SH-SY5Y (cell line): ENCODE measurements around the gene PHKG2.

Source experiments
- GATA2 ChIP-seq: IDR thresholded peaks from 2 replicates; pipeline ENCODE4 v1.6.1; 2011; ENCODE audit warnings: mild to moderate bottlenecking, low read depth, low read length
- GATA3 ChIP-seq: IDR thresholded peaks from 2 replicates; pipeline ENCODE4 v1.6.1; 2011; ENCODE audit warnings: low read depth, mild to moderate bottlenecking, low read length, moderate library complexity

GRCh38 chr16:30698816-30699614, 49.2 kb upstream of the PHKG2 start, which contains the start of gene SRCAP:
- TF ChIP-seq GATA3 (no peak), GATA2 (no peak)
